D721Med (cell line): ENCODE results near the gene NRG2.

Source experiments
- DNase-seq: peaks from one replicate; pipeline ENCODE4 v3.0.0; 2011; ENCODE audit warnings: low spot score; ENCODE audit not compliant: insufficient read length
- FAIRE-seq: peaks from 2 replicates; lab custom pipeline; 2011; peaks lifted over from hg19 to GRCh38; lab: Jason Lieb, UNC
- CTCF ChIP-seq: IDR thresholded peaks from 2 replicates; pipeline ENCODE4 v1.5.1; 2012; ENCODE audit warnings: mild to moderate bottlenecking, control low read depth; ENCODE audit not compliant: insufficient read depth; ENCODE audit errors: missing control alignments

Gene NRG2

GRCh38 chr5:139828207-139828895 lies 214.7 kb downstream of the NRG2 start:
- FAIRE-seq (no peak), DNase-seq (no peak)
- no peak for TF ChIP-seq CTCF

- FAIRE-seq (no peak), DNase-seq (no peak)
- TF ChIP-seq CTCF: no peak
Observed at GRCh38 chr5:139825690-139826089, 217.4 kb downstream of the NRG2 start.

GRCh38 chr5:139823757-139824355 lies 219.2 kb downstream of the NRG2 start:
- FAIRE-seq: no peak
- DNase-seq: no peak
- TF ChIP-seq CTCF: no peak

GRCh38 chr5:139822553-139823425 lies 220.3 kb downstream of the NRG2 start:
- no peak for FAIRE-seq
- no peak for DNase-seq
- no peak for TF ChIP-seq CTCF

GRCh38 chr5:139821806-139822552 lies 221.1 kb downstream of the NRG2 start:
- no peak for TF ChIP-seq CTCF
- DNase-seq (no peak), FAIRE-seq (no peak)

- no peak for TF ChIP-seq CTCF
- FAIRE-seq: no peak
- no peak for DNase-seq
Observed at GRCh38 chr5:139820606-139821005, 222.5 kb downstream of the NRG2 start.
